ENCODE results near the gene RTN4R.
A peak's percentile ranks its signal among the peaks of the same experiment; 100 is the strongest.
"Not testable (repeated sequence)": the region's sequence is repeated elsewhere in the genome, so short reads cannot be mapped to it uniquely, and the experiment has no call there.

Gene RTN4R

GRCh38 chr22:20286784-20287423, 18.8 kb upstream of the RTN4R start:
- not testable (repeated sequence) for DNase-seq (ENCODE audit: low spot score)

GRCh38 chr22:20286312-20286660, 18.2 kb upstream of the RTN4R start:
- not testable (repeated sequence) for DNase-seq (ENCODE audit: low spot score)

GRCh38 chr22:20285473-20286311, 17.6 kb upstream of the RTN4R start:
- peak; percentile 68 for DNase-seq (ENCODE audit: low spot score)

- DNase-seq (ENCODE audit: low spot score): no peak
Measured at GRCh38 chr22:20284471-20285086, 16.5 kb upstream of the RTN4R start.

- DNase-seq (ENCODE audit: low spot score): no peak
Measured at GRCh38 chr22:20283674-20284066, 15.6 kb upstream of the RTN4R start.

DNA sequence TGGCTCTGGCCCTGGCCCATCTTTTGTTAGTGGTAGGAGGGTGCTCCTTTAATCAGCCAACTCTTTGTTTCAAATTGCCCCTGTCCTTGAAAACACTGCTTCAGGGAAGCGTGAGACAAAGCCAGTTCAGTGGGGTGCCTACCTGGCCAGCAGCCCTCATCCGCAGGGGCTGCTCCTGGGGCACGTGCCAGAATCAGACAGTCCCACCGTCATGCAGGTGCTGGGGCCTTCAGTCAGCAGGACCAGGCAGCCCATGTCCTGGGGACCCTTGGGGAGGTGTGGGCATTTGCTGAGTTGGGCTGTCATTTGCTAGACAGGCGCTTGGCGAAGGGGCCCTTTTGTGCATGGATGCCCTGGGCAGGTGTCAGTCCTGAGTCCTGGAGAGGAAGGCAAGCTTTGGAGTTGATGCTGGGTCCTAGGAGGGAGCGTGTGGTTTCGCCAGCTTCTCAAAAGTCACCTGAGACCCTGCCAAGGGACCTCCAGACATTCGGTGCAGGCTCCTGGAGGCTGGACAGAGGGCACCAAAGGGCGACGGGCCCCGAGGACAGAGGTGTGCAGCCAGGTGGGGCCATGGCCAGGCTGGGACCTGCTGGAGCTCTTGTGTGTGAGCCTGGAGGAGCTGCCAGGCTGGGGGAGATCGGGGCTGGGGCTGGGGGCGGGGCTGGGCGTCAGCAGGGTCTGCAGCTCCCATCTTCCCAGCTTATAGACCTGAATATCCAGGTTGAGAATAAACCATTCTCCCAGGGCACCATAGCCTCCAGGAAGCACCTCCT, 15.0 kb upstream of the RTN4R start:
- DNase-seq (ENCODE audit: low spot score): no peak

DNA sequence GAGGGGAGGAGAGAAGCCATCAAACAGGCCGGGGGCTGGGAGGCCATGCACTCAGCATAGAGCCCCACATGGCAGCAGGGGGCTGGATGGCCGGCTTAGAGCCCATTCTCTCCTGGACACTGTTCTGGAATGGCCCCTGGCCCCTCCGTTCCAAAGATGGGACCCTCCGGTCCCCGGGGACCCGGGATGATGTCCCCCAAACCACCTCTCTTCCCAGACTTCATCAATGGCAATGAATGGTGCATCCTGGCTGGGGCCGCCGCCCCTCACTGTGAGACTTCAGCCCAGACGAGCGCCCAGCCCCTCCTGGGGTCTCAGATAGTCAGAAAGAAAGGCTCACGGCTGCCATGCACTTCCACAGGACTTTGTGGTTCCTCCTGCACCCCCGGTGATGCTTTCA, 13.8 kb upstream of the RTN4R start:
- DNase-seq (ENCODE audit: low spot score): no peak

DNA sequence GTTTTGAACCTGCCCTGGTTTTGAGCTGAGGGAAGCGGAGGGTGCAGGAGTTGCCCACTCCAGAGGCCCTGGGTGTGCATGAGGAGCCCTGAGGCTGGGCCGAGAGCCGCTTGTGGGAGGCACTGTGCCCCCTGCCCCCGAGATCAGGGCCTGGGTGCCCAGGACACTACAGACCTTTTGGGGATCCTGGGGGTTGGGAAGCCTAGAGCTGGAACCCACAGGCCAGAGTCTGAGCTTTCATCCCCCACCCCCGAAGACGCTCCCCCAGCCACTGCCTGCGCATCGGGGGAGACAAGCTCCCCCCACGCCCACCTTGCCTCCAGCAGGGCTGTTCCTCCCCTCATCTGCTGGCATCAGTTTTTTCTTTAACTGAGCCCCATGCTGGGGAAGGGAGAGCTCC, 13.4 kb upstream of the RTN4R start:
- not testable (repeated sequence) for DNase-seq (ENCODE audit: low spot score)

GRCh38 chr22:20280866-20281265, 12.7 kb upstream of the RTN4R start:
- no peak for DNase-seq (ENCODE audit: low spot score)

GRCh38 chr22:20280163-20280562, 12.0 kb upstream of the RTN4R start:
- DNase-seq (ENCODE audit: low spot score): not testable (repeated sequence)

- no peak for DNase-seq (ENCODE audit: low spot score)
Measured at GRCh38 chr22:20279662-20280134, 11.6 kb upstream of the RTN4R start.

DNA sequence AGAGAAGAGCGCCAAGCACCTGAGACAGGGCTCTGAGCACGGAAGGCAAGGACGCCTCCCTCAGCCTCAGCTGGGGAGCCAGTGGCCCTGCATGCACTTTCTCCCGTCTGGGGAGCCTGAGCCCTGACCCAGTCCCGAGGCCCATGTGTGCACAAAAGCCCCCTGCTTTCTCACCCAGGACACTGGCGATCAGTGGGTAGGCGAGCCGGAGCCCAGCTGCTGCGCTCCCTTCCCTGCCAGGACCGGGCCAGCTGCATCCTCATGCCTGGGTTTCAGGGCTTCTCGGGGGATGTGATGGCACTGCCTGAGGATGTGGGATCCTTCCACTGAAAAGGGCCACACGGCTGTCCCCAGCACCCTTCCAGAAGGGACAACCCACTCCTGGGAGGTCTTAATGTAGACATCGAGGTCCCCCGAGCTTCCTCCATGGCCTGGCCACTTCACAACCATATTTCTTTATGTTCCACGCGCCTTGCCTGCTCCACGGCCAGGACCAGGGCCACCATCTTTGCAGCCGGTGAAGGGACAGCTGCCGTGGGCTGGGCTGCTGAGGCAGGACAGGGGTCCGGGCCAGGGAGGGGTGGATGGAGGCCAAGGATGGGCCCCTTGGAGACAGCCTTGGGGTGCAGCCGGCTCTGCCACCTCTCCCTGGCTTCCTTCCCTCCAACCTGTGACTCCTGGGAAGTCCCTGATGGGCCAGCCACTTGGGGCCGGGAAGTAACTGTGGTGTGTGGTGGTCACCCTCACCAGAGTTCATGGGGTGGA, 10.8 kb upstream of the RTN4R start:
- not testable (repeated sequence) for DNase-seq (ENCODE audit: low spot score)

GRCh38 chr22:20277936-20278635, 10.0 kb upstream of the RTN4R start:
- DNase-seq (ENCODE audit: low spot score): not testable (repeated sequence)

GRCh38 chr22:20276468-20276867, 8.3 kb upstream of the RTN4R start:
- no peak for DNase-seq (ENCODE audit: low spot score)

DNA sequence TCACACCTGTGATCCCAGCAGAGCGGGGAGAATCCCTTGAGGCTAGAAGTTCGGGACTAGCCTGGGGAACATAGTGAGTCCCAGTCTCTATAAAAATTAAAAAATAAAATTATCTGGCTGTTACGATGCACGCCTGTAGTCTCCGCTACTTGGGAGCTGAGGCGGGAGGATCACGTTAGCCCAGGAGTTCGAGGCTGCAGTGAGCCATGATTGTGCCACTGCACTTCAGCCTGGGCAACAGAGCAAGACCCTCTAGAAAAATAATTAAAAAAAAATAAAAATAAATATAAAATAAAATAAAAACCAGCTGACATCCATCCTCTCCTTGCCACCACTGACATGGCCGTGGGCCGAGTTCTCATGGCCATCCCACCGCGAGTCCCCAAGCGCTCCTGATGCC, 7.7 kb upstream of the RTN4R start:
- no peak for DNase-seq (ENCODE audit: low spot score)

GRCh38 chr22:20275325-20275724, 7.2 kb upstream of the RTN4R start:
- not testable (repeated sequence) for DNase-seq (ENCODE audit: low spot score)

GRCh38 chr22:20274374-20274773, 6.3 kb upstream of the RTN4R start:
- DNase-seq (ENCODE audit: low spot score): not testable (repeated sequence)

- no peak for DNase-seq (ENCODE audit: low spot score)
Measured at GRCh38 chr22:20273758-20274181, 5.7 kb upstream of the RTN4R start.

- DNase-seq (ENCODE audit: low spot score): no peak
Measured at GRCh38 chr22:20272700-20273099, 4.6 kb upstream of the RTN4R start.

DNA sequence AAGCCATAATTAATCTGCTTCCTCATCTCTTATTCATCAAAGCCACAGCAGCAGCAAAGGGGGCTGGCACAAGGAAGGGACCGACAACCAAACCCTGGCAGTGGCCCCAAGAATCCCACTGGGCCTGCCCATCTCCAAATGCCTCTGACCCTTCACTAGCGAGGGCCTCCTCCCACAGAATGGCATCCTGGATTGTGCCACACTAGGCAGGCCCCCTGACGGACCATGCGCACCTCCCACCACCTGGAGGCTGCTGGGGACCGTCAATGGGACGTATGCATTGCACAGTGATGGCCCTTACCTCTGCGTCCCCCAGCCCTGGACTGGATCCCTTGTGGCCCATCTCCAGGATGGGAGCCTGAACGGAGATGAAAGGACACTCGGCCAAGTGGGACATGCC, 4.1 kb upstream of the RTN4R start:
- DNase-seq (ENCODE audit: low spot score): no peak
